GM19397 (cell line): ENCODE measurements around the gene IGFBP5.

Source experiments
- ATAC-seq: cut with Tn5 transposase; IDR thresholded peaks from one replicate; pipeline ENCODE4 v1.9.1; 2021; ENCODE audit warnings: mild to moderate bottlenecking, moderate library complexity; ENCODE audit not compliant: unreplicated experiment

The IGFBP5 gene

DNA sequence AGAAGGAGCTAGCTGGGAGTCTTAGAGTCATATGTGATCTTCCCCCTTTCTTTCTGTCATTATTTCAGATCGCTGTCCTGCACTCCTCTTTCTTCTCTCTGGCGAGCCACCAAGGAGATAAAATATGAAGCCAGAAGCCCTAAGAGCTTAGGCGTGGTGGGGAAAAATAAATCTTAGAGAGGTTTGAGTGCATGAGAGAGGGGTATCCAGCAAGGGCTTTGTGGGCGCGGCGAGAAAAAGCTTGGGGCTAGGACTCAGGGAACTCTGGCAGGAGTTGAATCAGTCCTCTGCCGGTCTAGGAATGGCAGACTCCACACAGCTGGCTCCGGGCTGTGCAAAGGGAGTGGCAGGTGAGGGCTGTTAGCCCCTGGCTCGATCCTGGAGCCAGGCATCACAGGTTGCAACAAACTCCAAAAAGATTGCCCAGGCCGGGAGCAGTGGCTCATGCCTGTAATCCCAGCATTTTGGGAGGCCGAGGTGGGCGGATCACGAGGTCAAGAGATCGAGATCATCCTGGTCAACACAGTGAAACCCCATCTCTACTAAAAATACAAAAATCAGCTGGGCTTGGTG, 20.1 kb upstream of the IGFBP5 start:
- no peak for ATAC-seq

- ATAC-seq = no peak
Observed at GRCh38 chr2:216714376-216714775, 19.0 kb upstream of the IGFBP5 start.

DNA sequence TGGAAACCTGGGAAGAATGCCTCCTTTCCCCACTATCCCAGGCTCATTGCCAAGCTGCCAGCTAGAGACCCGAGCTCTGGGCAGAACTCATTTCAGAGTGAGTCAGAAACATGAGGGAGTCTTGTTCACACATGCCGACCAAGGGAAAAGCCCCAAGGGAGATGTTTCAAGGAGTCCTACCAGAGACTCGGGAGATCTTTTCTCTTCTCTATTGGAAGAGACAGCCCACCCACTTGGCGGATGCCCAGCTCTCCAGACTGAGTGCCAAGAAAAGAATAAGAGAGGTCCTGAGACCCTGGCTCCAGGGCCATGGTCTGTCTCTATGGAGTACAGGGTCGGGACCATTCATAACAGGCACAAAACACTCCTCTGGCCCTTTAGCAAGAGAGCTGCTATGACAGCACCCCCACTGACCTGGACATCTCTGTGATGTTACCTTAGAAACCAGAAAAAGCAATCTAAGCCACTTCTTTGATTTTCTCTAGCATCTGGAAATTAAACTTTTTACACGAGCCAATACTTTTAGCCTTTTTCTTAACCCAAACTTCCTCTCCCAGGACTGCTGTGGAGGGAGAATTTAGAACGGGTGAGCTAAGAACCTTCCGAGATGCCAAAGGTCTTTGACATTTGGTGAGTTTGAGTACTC, 18.5 kb upstream of the IGFBP5 start:
- no peak for ATAC-seq

- ATAC-seq = no peak
Observed at GRCh38 chr2:216711348-216711747, 16.0 kb upstream of the IGFBP5 start.

GRCh38 chr2:216710551-216711301, 15.4 kb upstream of the IGFBP5 start:
- ATAC-seq = no peak

- no peak for ATAC-seq
Observed at GRCh38 chr2:216702756-216703155, 7.4 kb upstream of the IGFBP5 start.

DNA sequence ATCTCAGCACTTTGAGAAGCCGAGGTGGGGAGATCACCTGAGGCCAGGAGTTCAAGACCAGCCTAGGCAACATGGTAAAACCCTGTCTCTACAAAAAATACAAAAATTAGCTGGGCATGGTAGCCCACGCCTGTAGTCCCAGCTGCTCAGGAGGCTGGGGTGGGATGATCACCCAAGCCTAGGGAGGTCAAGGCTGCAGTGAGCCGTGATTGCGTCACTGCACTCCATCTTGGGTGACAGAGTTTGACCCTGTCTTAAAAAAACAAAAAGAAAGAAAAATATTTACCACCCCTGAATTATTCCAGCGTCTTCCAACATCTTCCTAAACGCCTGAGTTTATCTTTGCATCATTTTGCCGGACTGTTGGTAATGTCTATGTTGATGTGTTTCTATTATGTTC, 6.2 kb upstream of the IGFBP5 start:
- ATAC-seq = no peak

- ATAC-seq = no peak
Observed at GRCh38 chr2:216700781-216701180, 5.4 kb upstream of the IGFBP5 start.

- no peak for ATAC-seq
Observed at GRCh38 chr2:216700088-216700567, 4.8 kb upstream of the IGFBP5 start.

DNA sequence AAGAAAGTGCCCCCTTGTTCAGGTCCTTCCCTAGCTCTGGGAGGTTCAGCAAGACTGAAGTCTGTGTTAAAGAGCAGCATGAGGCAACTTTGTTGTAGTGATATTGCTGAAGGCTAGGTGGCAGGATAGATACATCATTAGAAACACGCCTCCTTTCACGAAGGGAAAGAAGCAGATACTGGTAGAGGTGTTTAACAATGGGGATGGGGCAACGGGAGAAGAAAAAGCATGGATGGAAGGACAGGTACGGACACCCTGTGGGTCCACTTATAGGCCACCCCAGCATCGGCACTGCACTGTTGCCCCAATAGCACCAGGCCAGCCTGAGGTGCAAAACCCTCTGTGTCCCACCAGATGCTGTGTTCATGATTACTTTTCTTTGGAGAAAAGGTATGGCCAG, 3.5 kb upstream of the IGFBP5 start:
- no peak for ATAC-seq

GRCh38 chr2:216698293-216698692, 2.9 kb upstream of the IGFBP5 start:
- ATAC-seq = no peak

- no peak for ATAC-seq
Observed at GRCh38 chr2:216696751-216697560, 1.6 kb upstream of the IGFBP5 start.

DNA sequence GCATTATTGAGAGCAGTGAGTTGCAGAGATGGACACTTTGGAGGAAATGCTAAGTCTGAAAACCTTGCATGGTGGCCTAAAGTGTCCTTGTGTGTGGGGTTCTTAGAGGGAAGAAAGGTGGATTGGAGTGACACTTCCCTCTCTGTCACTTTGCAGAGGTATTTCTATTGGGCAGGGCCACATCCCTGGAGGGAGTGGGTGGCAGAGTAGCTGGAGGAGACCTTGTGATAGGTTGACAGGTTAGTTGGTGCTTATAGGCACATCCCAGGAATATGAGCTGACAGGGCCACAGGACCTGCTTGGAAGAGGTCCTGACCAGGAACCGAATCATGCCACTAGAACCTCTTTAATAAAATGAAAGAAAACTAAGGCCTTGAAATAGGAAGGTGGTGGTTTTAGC, 972 bp upstream of the IGFBP5 start:
- no peak for ATAC-seq

DNA sequence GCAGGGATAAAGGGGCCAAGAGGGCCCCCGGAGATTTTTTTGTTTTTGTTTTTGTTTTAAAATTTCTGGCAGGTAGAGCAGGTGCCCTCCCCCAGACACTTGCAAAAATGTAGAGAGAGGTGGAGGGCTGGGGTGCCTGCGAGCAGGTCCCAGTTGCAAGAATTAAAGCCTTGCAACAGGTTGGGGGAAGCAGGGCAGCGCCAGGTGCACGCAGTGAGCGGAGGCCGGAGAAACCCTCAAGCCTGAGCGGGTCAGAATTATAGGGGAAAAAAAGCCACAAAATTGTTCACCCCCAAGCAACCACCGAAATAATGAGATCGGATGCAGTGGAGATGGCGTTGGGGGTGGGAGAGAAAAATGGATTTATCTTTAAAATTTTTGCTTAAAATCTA, 527 bp downstream of the IGFBP5 start:
- no peak for ATAC-seq

DNA sequence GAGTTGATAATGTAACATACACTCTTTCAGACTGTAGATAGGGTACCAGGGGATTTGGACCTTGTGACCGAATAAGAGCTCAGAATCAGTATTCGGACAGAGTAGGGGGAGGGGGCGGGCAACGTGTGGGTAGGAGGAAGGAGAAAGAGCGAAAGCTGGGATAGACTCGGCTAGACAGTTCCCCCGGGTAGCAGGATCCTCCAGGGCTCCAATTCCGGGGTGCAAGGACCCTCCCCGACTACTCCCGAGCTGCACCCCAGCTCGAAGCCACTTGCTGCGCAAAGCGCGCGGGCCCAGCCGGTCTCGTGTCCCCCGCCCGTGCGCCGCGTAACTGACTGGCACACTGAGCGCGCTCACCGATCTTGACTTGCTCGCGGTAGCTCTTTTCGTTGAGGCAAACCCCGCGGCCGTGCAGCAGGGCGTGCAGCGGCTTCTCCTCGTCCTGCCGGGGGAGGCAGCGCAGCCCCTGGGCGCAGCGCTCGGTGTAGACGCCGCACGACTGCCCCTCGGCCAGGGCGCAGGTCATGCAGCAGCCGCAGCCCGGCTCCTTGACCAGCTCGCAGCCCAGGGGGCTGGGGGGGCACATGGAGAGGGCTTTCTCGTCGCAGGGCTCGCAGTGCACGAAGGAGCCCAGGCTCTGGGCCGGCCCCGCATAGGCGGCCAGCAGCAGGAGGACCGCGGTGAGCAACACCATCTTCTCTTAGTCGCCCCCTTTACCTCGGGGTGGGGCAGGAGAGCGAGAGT, 1.1 kb downstream of the IGFBP5 start:
- no peak for ATAC-seq

GRCh38 chr2:216693414-216694080, 1.8 kb downstream of the IGFBP5 start:
- no peak for ATAC-seq

GRCh38 chr2:216692636-216693413, 2.5 kb downstream of the IGFBP5 start:
- ATAC-seq = no peak

- ATAC-seq = no peak
Observed at GRCh38 chr2:216690853-216691741, 4.3 kb downstream of the IGFBP5 start.
